Spleen (tissue), 11 donors: ENCODE results near the gene PTHLH. TPM values are rescaled to one million over a fixed set of nuclear protein-coding genes. Genes with fewer than 3 reads are reported as not detected.

ENCODE experiments used
- DNase-seq: peaks from one replicate; pipeline ENCODE4 v3.0.0-alpha.2; 2020
- H3K27ac ChIP-seq, 8 donors: fragments of 200-600 bp; sonication (generic) in 7 of 8; 1 replicate in 4 of 8; 2 replicates in 4 of 8; pipeline versions ENCODE4 v1.5.0 to v1.8.0; 2016 to 2021; ENCODE audit warnings: inconsistent platforms in 4 of 8, mild to moderate bottlenecking in 4 of 8, moderate library complexity in 1 of 8
- H3K27me3 ChIP-seq, 7 donors: fragments of 200-600 bp; sonication (generic) in 6 of 7; replicated peaks in 1 of 7; 1 replicate in 4 of 7; 2 replicates in 3 of 7; pipeline versions ENCODE4 v1.5.0 to v1.8.0; 2016 to 2021; ENCODE audit warnings: inconsistent platforms in 3 of 7, mild to moderate bottlenecking in 1 of 7
- H3K36me3 ChIP-seq, 6 donors: fragments of 200-600 bp; sonication (generic) in 5 of 6; 1 replicate in 4 of 6; 2 replicates in 2 of 6; pipeline versions ENCODE4 v1.5.0 to v1.8.0; 2016 to 2021; ENCODE audit warnings: inconsistent platforms in 2 of 6
- H3K4me1 ChIP-seq, 6 donors: fragments of 200-600 bp; sonication (generic) in 5 of 6; 1 replicate in 3 of 6; 2 replicates in 3 of 6; pipeline versions ENCODE4 v1.5.0 to v1.8.0; 2016 to 2021; ENCODE audit warnings: inconsistent platforms in 3 of 6
- H3K4me3 ChIP-seq, 8 donors: fragments of 200-600 bp; sonication (generic) in 7 of 8; 1 replicate in 4 of 8; 2 replicates in 4 of 8; pipeline versions ENCODE4 v1.5.0 to v1.8.0; 2016 to 2021; ENCODE audit warnings: inconsistent platforms in 4 of 8, mild to moderate bottlenecking in 4 of 8, moderate library complexity in 2 of 8
- H3K9me3 ChIP-seq, 8 donors: fragments of 200-600 bp; sonication (generic) in 7 of 8; 1 replicate in 4 of 8; 2 replicates in 4 of 8; pipeline versions ENCODE4 v1.5.0 to v1.8.0; 2016 to 2021; ENCODE audit warnings: inconsistent platforms in 4 of 8
- CTCF ChIP-seq, 11 experiments: fragments of 200-600 bp in 7 of 11; fragments of 450-650 bp in 4 of 11; sonication (generic) in 4 of 11; IDR thresholded peaks in 8 of 11; conservative IDR thresholded peaks in 3 of 11; 1 replicate in 7 of 11; 2 replicates in 4 of 11; pipeline versions ENCODE4 v1.4.0 to v1.8.0; 2016 to 2021; ENCODE audit warnings: antibody characterized with exemption in 11 of 11, inconsistent platforms in 4 of 11, mild to moderate bottlenecking in 1 of 11
- POLR2A ChIP-seq, 3 donors: fragments of 450-650 bp; IDR thresholded peaks; one replicate each; pipeline ENCODE4 v1.5.1; 2017; ENCODE audit warnings: antibody characterized with exemption in 3 of 3, mild to moderate bottlenecking in 1 of 3
- POLR2AphosphoS5 ChIP-seq, 3 donors: sonication (generic); formaldehyde crosslinking; IDR thresholded peaks; one replicate each; pipeline ENCODE4 v1.5.1; 2017; ENCODE audit warnings: antibody characterized with exemption in 3 of 3
- WGBS, 5 donors: extraction: QIAGEN DNeasy Blood & Tissue Kit in 3 of 5; methylation state at CpG; one replicate each; pipeline versions ENCODE4 v1.1.5 to v1.1.7; 2013 to 2018; 5-methylcytosine and 5-hydroxymethylcytosine counted together
- intact Hi-C: fragments of 100-400 bp; cut with DNase I; formaldehyde crosslinking; loops from one replicate; pipeline ENCODE4 v1.15.0; 2023; ENCODE audit warnings: low total_unique reads
- polyA plus RNA-seq, 3 donors: library from polyadenylated mRNA; stranded (reverse); fragments of 200-250 nt; gene quantifications; one replicate each; pipeline ENCODE4 v1.2.1, GENCODE V29; 2013
- total RNA-seq, 7 donors: library from RNA; depleted of rRNA in 3 of 7; stranded (reverse); fragments of >200 nt in 3 of 7; fragmentation: NEBNext Ultra II Directional in 4 of 7; extraction: Animal tissue kit (Norgen Biotek cat#: 25700) in 4 of 7; gene quantifications; one replicate each; pipeline versions ENCODE4 v1.1.0 to v1.2.1, GENCODE V29; 2016 to 2021
- donor health status: healthy with polysubstance abuse.
- donor health status: DM: no; HTN: no; CAD: no; lungs with moderate emphysema.
- donor health status: DM: no; HTN: no; CAD: no.
- donor health status: Bipolar disorder and iron deficiency.
- donor health status: healthy.
- donor health status: DM: no; HTN: no; CAD: no.
- donor health status: DM: yes; HTN: yes; CAD: no.

PTHLH gene
- total and polyA plus RNA-seq, 10 donors = 0.30 to 3.2 (median 1.8) TPM; not detected in 1

GRCh38 chr12:27957366-27957765 is 15.2 kb downstream of the PTHLH start:
- intact Hi-C loops = no loop called here
- no peak for DNase-seq
- H3K36me3 ChIP-seq = no peaks in the 10 kb centered on the region
- no peak for TF ChIP-seq POLR2AphosphoS5 (IDR thresholded peaks at IDR 0.05)
- no peak for TF ChIP-seq POLR2A (IDR thresholded peaks at IDR 0.05)
- no peak for TF ChIP-seq CTCF (IDR thresholded peaks at IDR 0.05 in 8 of 11, conservative IDR thresholded peaks at IDR 0.05 in 3 of 11)
- no peaks in the 10 kb centered on the region for H3K9me3 ChIP-seq
- no peak overlapping the region for H3K27ac ChIP-seq
- H3K27me3 ChIP-seq = peaks cover 0 to 10% (median 0%) of the 10 kb centered on the region in 7 donors
- H3K4me1 ChIP-seq = no peaks in the 10 kb centered on the region
- 73 to 82% (median 78%) methylated on average over 3 of the region's 3 CpGs for WGBS, 5 donors
- no peak overlapping the region for H3K4me3 ChIP-seq

DNA sequence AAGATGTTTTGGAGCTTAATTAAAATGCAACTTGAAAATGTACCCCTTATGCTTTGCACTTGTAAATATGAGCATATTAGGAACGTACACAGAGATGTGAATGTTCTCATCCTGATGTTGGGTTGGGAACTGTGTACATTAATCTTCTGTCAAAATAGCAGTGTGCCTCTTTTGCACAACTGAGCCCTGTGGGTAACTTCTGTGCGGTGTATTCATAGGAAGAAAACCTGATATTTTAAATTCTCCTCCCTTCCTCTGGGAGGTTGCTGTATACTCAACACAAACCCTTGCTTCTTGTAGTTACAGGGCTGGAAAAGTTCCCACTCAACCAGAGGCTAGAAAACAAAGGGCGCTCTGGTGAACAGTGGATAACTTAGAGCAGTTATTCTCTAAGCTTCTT is 18.7 kb downstream of the PTHLH start:
- 82 to 89% (median 87%) methylated on average over 3 of the region's 3 CpGs for WGBS, 5 donors

GRCh38 chr12:27953348-27953747 is 19.2 kb downstream of the PTHLH start:
- H3K27me3 ChIP-seq = peaks cover 0 to 1% (median 0%) of the 10 kb centered on the region in 7 donors
- H3K4me1 ChIP-seq = no peaks in the 10 kb centered on the region

More for the DNA sequence above, 18.7 kb downstream of the PTHLH start:
- no peak for DNase-seq
- Histone ChIP-seq H3K27me3 (peaks cover 0 to 6% (median 0%) of the 10 kb centered on the region in 7 donors), H3K4me1 (no peaks in the 10 kb centered on the region), H3K36me3 (no peaks in the 10 kb centered on the region), H3K9me3 (no peaks in the 10 kb centered on the region), H3K27ac (no peak overlapping the region), H3K4me3 (no peak overlapping the region)
- no peak for TF ChIP-seq CTCF (IDR thresholded peaks at IDR 0.05 in 8 of 11, conservative IDR thresholded peaks at IDR 0.05 in 3 of 11)
- TF ChIP-seq POLR2A (IDR thresholded peaks at IDR 0.05) = no peak
- TF ChIP-seq POLR2AphosphoS5 (IDR thresholded peaks at IDR 0.05) = no peak
- intact Hi-C loops = no loop called here

GRCh38 chr12:27952510-27952909 is 20.0 kb downstream of the PTHLH start:
- H3K27ac ChIP-seq = no peak overlapping the region
- H3K4me1 ChIP-seq = no peaks in the 10 kb centered on the region
- H3K36me3 ChIP-seq = no peaks in the 10 kb centered on the region
- no peak for DNase-seq
- H3K4me3 ChIP-seq = no peak overlapping the region
- TF ChIP-seq CTCF (IDR thresholded peaks at IDR 0.05 in 8 of 11, conservative IDR thresholded peaks at IDR 0.05 in 3 of 11) (no peak), POLR2AphosphoS5 (IDR thresholded peaks at IDR 0.05) (no peak), POLR2A (IDR thresholded peaks at IDR 0.05) (no peak)
- intact Hi-C loops = no loop called here
- H3K27me3 ChIP-seq = no peaks in the 10 kb centered on the region
- H3K9me3 ChIP-seq = no peaks in the 10 kb centered on the region
- WGBS, 5 donors = 83 to 92% (median 87%) methylated on average over 5 of the region's 5 CpGs

More at GRCh38 chr12:27953348-27953747, 19.2 kb downstream of the PTHLH start:
- Histone ChIP-seq H3K36me3 (no peaks in the 10 kb centered on the region), H3K27ac (no peak overlapping the region), H3K9me3 (no peaks in the 10 kb centered on the region), H3K4me3 (no peak overlapping the region)
- intact Hi-C loops = no loop called here
- no peak for DNase-seq
- TF ChIP-seq POLR2AphosphoS5 (IDR thresholded peaks at IDR 0.05) (no peak), POLR2A (IDR thresholded peaks at IDR 0.05) (no peak), CTCF (IDR thresholded peaks at IDR 0.05 in 8 of 11, conservative IDR thresholded peaks at IDR 0.05 in 3 of 11) (no peak)
- 86 to 91% (median 91%) methylated on average over 4 of the region's 4 CpGs for WGBS, 5 donors
